Endodermal cell (in vitro differentiated cells): ENCODE measurements around the gene PTPN20. TPM values are rescaled to one million over a fixed set of nuclear protein-coding genes. Genes with fewer than 3 reads are reported as not detected.

Experiments used
- DNase-seq: peaks from one replicate; pipeline ENCODE4 v3.0.0-alpha.2; 2017
- H3K27ac ChIP-seq: 2 replicates; pipeline ENCODE4 v1.5.1; 2013; ENCODE audit warnings: mild to moderate bottlenecking, low read depth, low read length, moderate library complexity
- H3K27me3 ChIP-seq: 2 replicates; pipeline ENCODE4 v1.6.1; 2013; ENCODE audit warnings: mild to moderate bottlenecking, low read length, moderate library complexity; ENCODE audit not compliant: insufficient read depth, control insufficient read depth, poor library complexity, severe bottlenecking
- H3K36me3 ChIP-seq: 2 replicates; pipeline ENCODE4 v1.7.0; 2013; ENCODE audit warnings: mild to moderate bottlenecking, low read length, moderate library complexity; ENCODE audit not compliant: control insufficient read depth, insufficient read depth
- H3K4me1 ChIP-seq: one replicate; pipeline ENCODE4 v1.7.0; 2013; ENCODE audit warnings: low read length; ENCODE audit not compliant: control insufficient read depth, insufficient read depth
- H3K4me3 ChIP-seq: 2 replicates; pipeline ENCODE4 v1.5.1; 2013; ENCODE audit warnings: mild to moderate bottlenecking, low read length, moderate library complexity
- H3K9ac ChIP-seq: 2 replicates; pipeline ENCODE4 v1.6.1; 2013; ENCODE audit warnings: mild to moderate bottlenecking, low read length, moderate library complexity; ENCODE audit not compliant: poor library complexity, severe bottlenecking; ENCODE audit errors: extremely low read depth
- H3K9me3 ChIP-seq: 2 replicates; pipeline ENCODE4 v1.6.1; 2013; ENCODE audit warnings: mild to moderate bottlenecking, low read length, moderate library complexity; ENCODE audit not compliant: control insufficient read depth
- H3K27ac Mint-ChIP-seq: 2 replicates; pipeline ENCODE4 v1.8.0; 2020; ENCODE audit warnings: mixed read lengths
- H3K27me3 Mint-ChIP-seq: 2 replicates; pipeline ENCODE4 v1.8.0; 2021; ENCODE audit warnings: mild to moderate bottlenecking, mixed read lengths; ENCODE audit not compliant: insufficient read depth
- H3K36me3 Mint-ChIP-seq: 2 replicates; pipeline ENCODE4 v1.8.0; 2020; ENCODE audit warnings: low read depth, mixed read lengths
- H3K4me1 Mint-ChIP-seq: 2 replicates; pipeline ENCODE4 v1.8.0; 2020; ENCODE audit warnings: mixed read lengths
- H3K4me3 Mint-ChIP-seq: 2 replicates; pipeline ENCODE4 v1.8.0; 2020; ENCODE audit warnings: mild to moderate bottlenecking, moderate library complexity, mixed read lengths
- H3K9me3 Mint-ChIP-seq: 2 replicates; pipeline ENCODE4 v1.8.0; 2020; ENCODE audit warnings: mild to moderate bottlenecking, mixed read lengths
- CTCF ChIP-seq: fragments of 200-600 bp; sonication (generic); conservative IDR thresholded peaks from 2 replicates; pipeline ENCODE4 v1.5.0; 2021; ENCODE audit warnings: antibody characterized with exemption, mild to moderate bottlenecking
- WGBS, 2 experiments: methylation state at CpG; one replicate each; pipeline versions ENCODE4 v1.1.5 to v1.1.7; 2013; ENCODE audit warnings: missing lambda C conversion rate in 2 of 2, mixed read lengths in 1 of 2; ENCODE audit not compliant: insufficient coverage in 1 of 2, insufficient read length in 1 of 2; 5-methylcytosine and 5-hydroxymethylcytosine counted together
- total RNA-seq, 2 donors: library from RNA; stranded (reverse); fragmentation: NEBNext Ultra II Directional in 1 of 2; extraction: Animal tissue kit (Norgen Biotek cat#: 25700) in 1 of 2; gene quantifications; 2 replicates in 1 of 2; 3 replicates in 1 of 2; pipeline ENCODE4 v1.2.1, GENCODE V29; 2021

Gene PTPN20
- total RNA-seq, 2 donors from 2014 or later, result 0.53 TPM; not detected in 1

- H3K27me3 ChIP-seq, result no peaks in the 10 kb centered on the region
- no peaks in the 10 kb centered on the region for H3K9me3 Mint-ChIP-seq
- H3K27ac ChIP-seq, result no peak overlapping the region
- no peak overlapping the region for H3K9ac ChIP-seq
- H3K4me3 ChIP-seq, result no peak overlapping the region
- no peaks in the 10 kb centered on the region for H3K27me3 Mint-ChIP-seq
- no peaks in the 10 kb centered on the region for H3K36me3 Mint-ChIP-seq
- no peak for TF ChIP-seq CTCF
- no peak overlapping the region for H3K27ac Mint-ChIP-seq
- no peaks in the 10 kb centered on the region for H3K9me3 ChIP-seq
- H3K4me1 ChIP-seq, result no peaks in the 10 kb centered on the region
- H3K36me3 ChIP-seq, result no peaks in the 10 kb centered on the region
- DNase-seq, result peak; percentile 24
- H3K4me3 Mint-ChIP-seq, result no peak overlapping the region
- WGBS, 2 experiments, result 70 to 83% methylated on average over 4 to 5 of the region's 5 CpGs
- no peaks in the 10 kb centered on the region for H3K4me1 Mint-ChIP-seq
Observed at GRCh38 chr10:47051741-47052238, 140.6 kb downstream of the PTPN20 start.
